DMS153 treated with DMSO at 0.1 percent for 48 hours (cell line): Measurements from ENCODE around the gene MEF2D.

Experiments used
- DNase-seq: peaks from one replicate; lab custom pipeline; 2025; ENCODE audit not compliant: unreplicated experiment; lab: John Stamatoyannopoulos, UW

Gene MEF2D

DNA sequence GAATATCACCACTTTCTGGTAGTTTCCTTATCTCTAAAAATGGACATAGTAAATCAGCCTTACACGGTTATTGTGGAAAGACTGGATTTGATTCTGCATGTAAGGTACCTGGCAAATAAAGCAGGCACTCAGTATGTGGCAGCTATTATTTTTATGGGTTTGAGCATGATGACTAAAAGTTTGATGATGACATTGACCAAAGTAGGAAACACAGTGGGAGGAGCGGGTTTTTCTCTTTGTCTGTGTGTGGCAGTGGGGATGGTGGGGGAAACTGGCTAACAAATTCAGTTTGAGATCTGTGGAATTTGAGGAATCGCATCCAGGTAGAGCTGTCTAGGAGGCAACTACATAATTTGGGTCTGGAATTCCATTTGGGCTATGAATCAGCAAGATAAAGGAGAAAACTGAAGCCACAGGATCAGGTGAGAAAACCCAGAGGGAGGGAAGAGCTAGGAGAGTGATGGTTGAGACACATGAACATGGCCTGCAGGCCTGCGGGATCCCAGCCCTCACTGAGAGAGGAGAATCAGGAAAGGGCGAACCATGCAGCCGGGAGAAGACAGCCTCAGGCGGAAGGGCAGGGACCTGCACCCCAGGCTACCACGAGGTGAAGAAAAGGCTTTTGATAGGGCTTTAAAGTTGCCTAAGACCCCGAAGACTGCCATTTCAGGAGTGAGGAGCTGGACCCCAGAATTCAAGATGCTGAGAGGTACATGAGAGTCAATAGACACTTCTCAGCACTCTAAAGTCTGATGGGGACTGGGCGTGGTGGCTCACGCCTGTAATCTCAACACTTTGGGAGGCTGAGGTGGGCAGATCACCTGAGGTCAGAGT lies 52.2 kb downstream of the MEF2D start:
- no peak for DNase-seq

DNA sequence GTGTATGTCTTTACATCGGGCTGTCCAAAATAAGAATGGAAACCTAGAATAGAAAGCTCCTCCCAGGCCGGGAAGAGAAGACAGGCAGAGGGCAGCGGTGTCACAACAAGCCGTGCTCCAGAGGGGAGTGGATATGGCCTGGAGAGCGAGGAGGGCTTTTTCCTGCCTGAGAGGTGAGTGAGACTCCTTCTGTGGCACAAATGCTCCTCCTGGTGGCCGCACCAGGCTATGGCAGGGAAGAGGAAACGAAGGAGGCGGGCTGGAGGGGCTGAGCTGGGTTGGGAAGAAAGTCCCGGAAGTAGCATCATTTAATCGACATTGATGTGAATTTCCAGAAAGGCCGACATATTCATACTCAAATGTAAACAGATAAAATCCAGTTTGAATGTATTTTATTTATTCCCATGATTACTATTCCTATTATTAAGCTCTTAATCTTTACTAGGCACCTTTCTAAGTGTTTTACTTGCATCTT lies 54.7 kb downstream of the MEF2D start:
- peak; percentile 92 for DNase-seq

DNA sequence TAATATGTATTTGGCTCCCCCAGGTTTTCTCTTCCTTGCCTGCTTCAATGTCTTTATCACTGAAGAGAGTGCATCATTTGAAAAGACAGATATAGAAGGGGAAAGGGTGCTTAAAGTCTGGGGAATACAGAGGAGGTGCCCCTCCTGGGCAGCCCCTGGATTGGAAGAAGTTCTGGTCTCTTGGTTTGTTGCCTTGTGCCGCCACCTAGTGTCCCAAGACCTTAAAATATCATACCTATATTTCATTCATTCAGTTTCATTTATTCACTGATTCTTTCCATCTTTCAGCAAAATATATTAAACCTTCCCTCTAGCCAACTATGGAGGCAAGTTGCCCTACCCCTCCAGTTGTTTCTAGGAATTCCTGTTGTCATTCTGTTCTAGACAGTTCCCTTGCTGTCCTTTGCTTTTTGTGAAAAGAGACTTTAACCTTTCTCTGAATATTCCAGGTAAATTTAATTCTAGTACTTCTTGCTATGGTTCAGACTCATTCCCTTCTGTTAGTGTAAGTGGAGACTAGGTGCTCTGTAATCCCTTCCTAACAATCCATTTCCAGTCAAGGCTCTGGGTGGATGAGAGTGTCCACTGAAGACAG lies 56.1 kb downstream of the MEF2D start:
- DNase-seq: no peak

DNA sequence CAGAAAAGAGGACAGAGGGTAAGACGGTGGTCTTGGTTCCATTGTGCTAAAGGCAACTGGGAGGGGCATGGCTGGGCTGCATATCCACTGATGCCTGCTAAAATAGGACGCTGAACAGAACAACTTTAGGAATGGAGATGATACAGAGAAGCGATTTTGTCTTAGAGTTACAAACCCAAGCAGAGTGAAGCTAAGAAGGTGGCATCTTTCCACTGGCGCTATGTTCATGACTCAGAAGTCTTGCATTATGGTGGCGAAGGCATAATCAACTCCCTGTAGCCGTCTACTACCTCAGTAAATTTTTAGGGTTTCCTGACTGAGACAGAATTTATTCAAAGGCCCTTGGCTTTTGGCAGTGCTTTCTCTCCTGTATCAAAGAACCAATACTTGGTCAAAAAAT lies 57.3 kb downstream of the MEF2D start:
- DNase-seq: no peak

DNA sequence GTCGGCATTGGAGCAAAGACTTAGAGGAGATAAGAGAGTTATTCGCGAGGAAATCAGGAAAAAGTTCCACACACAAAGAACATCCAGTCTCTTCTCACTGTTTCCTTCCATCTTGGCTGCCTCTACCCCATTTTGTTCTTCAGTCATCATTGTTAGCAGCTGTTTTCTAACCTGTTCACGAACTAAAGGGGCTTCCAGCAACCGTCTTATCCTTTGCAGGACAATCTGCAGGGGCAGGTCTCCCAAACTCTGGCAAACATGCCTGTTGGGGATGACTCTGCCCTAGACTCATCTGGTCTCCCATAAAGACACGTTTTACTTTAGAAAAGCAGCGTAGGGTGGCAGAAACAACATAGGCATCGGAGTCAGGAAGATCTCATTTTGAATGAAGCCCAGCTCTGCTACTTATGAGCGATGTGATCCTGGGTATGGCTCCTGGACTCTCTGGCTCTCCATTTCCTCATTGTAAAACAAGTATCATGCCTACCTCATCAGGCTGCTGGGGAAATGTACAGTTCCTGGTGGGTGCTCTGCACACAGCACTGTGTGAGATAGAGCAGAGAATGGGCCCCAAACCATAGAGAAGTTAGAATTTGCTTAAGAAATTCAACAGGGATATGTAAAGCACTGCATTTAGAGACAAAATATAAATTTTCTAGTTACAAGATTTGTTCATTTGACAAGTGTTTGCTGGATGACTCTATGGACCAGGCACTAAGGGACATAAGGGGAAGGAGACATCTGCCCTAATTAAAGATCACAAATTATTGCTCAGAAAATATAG lies 59.7 kb downstream of the MEF2D start:
- no peak for DNase-seq

DNA sequence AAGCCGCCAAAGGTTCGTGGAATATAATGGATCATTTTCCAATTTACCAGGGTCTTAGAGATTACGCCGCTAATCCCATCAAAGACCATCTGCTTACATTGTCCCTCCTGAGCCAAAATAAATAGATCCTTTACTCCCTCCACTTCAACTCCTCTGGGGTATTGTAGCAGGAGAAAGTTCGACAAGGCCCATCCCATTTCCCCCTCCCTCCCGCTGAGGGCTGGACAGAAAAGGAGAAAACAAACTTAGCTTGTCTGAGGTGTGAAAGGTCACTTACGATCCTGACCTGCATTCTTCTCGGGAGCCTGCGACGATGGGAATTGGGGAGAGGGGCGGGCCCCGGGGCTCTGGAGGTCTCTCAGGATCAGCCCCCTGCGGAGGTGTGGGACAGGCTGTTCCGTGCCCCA lies 60.8 kb downstream of the MEF2D start:
- no peak for DNase-seq

DNA sequence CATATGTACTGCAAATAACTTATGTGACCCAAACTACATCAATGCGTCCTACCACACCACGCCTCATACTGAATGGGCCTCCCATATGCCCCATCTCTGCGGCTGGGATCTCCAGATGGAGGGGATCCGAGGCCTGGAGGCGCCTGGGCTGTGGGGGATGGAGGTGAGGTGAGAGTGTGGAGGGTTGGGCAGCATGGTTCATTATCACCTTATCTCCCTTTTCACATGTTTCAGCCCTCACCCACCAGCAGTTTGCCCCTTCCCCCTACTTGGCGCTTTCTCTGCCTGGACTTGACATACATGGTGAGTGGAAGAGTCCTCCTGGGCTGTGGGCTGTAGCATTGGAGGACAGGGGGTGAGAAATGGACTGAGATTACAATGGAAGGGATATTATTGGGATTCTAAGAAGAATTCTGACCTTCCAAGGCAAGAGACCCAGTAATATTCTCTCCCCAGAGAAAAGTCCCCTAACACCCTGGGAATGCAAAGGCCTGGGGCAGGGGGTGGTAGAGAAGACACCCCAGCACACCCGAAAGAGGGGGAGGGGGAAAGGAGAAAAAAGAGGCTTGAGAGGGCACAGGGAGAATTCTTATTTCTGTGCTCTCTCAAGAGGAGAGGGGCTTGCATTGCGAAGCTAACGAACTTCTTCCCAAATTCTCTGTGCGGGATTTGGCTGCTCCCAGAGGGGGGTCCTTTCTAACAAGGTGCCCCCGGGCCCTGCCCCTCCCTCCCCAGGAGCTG lies 61.4 kb downstream of the MEF2D start:
- DNase-seq: no peak

DNA sequence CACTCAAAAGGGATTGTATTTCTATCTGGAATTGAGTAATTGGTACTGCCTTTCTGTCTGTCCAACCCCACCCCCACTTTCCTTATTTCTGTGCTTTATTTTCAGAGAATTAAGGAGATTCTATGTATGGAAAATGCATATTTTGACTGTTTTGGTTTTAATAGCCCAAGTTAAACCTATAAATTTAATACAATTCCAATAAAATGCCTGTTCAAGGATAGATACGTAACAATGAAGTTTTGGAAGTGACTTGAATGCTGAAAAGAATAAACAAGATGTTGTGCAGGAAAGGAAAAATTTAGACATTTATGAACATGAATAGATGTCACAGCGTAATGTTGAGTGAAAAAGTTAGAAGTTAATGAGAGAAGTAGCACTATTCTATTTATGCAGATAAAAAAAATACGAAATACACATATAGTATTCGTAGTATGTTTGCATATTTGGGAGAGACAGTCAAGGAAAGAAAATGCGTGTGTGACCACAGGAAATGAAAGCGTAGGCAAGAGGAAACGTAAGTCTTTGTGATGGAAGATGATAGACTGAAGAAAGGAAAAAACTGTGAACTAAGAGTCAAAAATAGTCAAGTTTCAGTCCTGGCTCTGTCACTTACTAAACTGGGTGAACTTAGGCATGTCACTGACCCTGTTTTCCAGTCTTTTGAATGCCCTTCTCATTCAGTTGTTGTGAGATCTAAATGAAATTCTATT lies 62.1 kb downstream of the MEF2D start:
- no peak for DNase-seq

DNA sequence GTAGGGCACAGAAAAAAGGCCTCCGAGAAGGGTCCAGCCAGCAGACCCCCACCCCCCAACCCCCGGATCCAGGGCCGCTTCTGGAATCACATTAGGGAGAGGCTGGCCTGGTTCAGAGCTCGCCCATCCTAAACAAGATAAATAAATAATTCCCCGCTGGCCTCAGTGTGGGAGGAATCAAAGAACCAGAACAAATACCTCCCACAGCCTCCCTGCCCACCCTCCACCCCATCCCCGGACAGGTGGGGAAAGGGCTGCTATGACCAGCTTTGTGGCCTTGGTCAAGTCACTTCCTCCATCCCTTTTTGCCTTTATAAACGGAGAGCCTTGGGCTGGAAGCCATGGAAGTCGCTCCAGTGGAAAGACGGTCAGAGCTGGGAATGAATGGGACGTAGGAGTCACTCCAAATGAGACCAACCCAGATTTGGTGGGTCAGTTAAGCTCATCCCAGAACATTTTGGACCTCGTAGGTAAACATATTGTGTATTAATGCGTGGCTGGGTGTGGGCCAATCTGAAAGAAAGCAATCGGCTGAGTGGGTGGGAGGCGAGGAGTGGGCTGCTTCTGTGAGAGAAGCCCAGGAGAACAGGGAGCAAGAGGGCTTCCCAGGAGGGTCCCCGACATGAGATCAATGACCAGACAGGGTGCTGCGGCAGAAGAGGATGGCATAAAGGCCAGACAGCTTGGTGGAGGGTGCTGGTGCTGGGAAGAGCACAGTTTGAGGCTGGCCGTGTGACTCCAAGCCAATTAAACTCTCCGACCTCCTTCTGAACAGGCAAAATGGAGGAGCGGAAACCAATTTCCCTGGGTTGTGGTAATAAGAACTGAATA lies 63.3 kb downstream of the MEF2D start:
- no peak for DNase-seq

DNA sequence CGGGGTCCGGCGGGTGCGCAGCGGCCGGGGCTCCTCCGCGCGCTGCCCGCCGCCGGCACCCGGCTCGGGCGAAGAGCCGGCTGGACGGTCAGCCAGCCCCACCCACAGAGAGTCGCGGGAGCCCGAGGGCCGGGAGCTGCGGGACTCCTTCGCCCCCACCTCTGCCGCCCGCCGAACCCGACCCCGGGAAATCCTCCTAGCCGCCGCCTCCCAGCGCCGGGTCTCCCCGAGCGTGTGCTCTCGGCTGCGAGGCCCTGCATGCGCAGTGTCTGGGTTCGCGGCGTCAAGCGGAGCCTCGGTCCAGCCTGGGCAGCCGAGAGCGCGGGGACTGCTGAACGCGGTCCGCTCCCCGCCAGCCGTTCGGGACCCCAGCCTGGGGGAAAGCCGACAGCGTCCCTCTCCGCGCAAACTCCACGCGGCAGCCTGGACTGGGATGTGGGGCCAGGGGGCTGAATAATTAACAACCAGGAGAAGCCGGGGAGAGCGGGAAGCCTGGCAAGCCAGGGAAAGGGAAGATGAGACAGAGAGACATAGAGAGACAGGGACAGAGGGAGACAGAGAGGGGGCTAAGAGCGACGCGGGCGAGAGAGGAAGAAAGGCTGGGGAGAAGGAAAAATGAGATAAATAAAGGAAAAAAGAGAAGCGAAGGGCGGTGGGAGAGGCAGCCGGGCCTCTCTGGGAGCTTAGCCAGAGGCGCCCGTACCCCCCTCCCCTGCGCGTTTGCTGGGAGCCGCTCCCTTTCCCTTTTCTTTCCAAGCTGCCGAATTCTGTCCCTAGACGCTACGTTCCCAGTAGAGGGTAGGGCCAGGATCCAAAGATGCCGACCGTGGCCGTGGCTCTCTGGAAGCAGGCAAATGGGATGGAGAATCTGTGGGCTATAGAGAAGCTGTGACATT lies 64.2 kb downstream of the MEF2D start:
- no peak for DNase-seq

DNA sequence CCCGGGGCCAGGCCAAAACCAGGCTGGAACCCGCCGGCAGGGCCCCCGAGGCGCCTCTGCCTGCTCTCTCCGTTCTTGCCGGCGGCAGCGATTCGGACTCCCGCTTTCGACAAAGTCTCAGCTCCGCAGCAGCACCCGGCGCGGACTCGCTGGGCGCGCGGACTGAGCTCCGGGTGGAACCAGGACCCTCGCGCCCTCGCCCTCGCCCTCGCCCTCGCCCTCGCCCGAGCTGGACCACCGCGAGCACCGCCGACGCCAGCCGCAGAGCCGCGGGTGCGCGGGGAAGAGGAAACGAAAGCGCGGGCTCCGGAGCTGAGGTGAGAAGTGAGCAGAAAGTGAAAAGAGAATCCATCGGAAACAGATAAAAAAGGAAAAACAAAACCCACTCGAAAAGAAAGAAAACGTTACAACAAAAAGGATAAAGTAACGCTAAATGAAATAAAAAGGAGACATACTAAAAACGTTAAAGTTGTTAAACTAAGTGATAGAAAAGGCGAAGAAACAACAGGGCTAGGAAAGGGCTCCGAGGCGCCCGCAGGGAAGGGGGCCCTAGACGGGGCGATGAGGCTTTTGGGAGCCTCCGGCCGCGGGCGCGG lies 64.9 kb downstream of the MEF2D start:
- no peak for DNase-seq

DNA sequence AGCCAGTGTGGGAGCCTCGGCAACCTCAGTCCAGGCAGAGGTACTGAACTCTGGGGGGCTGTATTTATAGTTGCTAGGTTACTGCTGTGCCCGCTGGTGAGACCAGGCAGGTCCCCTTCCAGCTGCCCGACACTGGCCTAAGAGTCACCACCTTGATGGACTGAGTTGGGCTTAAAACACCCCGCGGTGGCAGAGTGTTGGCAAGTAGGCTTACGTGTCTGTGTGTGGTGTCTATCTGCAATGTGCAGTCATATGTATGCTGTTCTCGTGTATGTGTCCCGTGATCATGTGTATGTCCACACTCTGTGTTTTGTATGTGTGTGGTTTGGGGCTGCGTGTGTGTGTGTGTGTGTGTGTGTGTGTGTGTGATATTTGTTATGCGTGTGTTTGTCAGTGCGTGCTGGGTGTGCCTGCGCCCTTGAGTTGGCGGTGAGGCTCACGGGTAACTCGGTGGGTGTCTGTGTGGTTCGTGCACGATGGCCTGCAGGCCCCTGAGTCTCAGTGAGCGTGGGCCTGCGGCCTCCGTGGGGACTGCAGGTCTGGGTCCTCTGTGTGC lies 65.5 kb downstream of the MEF2D start:
- DNase-seq: no peak

DNA sequence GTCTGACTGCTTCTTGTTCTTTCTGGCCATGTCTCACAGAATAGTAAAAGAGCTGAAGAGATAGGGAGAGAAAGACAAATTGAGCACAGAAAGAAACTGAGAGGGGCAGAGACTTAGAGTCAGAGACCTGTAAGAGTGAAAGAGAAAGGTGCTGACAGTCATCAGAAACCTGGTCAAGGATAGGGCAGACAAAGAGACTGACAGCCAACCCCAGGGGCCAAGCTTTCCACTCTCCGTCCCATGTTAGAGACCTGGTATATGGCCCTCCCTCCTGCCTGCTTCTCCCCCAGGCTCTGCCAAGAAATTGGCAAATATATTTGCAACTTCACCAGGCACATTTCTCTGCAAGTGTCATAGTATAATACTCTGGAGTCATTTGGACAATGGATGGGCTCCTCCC lies 67.0 kb downstream of the MEF2D start:
- DNase-seq: no peak

DNA sequence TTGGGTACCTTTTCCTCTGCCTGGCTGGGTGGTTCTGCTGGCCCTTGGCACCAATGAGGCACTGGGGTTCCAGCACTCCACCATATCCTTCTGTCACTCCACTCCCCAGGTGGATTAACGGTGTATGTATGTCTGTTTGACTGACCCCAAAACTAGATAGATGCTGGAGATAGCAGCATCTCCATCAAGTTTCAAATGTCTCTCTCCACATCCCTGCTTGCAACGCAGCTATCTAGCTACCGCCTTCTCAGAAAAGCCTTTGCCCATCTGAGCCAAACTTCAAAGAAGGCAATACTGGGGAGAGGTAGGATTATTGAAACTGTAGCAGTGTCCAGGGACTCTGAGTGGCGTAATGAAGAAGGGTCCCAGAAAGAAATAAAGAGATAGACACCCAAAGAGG lies 67.5 kb downstream of the MEF2D start:
- no peak for DNase-seq

DNA sequence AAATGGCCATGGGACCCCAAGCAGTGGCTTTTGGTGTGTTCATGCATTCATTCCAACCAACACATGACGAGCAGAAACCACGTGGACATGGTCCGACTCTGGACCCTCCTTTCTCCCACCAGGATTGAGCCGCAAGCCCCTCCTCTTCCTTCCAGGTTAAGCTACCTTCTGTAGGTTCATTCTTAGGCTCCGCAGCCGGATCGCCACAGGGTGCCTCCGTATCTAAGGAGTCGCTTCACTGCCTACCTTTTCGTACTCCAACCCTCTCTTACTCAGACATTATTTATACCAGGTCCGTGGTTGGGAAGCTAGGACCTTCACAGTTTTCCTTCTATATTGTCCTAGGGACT lies 67.9 kb downstream of the MEF2D start:
- no peak for DNase-seq

DNA sequence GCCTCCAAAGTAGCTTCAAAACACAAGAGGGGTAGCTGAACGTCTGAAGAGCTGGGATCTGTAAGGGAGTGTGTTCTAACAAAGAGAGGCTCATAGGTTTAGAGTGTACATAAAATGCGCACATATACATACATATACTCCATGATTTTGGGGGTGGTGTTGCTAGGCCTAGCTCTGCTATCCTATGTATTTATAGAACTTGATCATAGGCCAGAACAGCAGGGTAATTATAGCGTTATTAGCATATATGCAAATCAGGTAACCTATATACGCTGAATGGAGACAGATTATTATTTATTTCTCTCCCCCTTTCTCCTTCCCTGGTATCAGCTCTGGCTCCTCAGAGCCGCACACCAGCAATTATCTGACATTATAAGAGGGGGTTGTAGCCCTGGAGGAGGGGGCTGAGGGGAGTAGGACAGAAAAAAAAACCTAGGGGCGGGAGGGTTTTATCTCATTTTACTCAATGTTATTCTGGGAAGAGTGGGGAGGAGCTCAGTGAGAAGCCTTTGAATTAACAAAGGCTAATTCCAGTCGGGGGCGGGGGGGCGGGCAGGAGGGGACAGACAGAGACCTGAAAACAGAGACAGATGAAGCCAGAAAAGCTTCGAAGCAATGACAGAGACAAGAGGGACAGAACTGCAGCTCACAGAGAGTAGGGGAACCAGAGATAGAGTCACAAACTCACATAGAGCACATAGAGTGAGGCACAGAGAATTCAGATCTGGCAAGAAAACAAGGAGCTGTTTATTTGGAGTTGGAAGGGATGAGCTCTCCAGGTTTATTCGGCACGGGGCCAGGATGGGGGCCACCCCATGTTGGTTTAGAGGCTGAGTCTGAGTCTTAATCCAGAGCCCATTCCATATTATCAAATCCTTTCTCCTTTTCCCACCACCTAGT lies 68.6 kb downstream of the MEF2D start:
- DNase-seq: no peak

DNA sequence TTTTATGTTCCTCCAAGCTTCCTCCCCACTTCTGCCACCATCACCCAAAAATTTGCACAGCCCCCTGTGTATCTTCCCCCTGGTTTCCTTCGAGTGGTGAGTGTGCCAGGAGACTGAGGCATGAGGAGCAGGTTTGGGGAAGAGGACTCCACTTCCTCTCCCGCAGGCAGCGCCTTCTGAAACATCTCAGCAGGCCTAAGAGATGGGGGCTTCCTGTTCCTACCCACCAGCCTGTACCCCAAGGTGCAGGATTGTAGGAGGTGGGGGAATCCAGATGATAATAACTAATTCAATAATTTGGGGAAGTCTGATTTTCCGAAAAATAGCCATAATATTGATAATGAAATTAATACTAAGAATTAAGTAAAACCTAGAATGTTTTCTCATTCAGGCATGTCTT lies 69.2 kb downstream of the MEF2D start:
- DNase-seq: no peak
